HG02798 (cell line): ENCODE data around the gene NPSR1.
A peak's percentile ranks its signal among the peaks of the same experiment; 100 is the strongest.
"Not testable (repeated sequence)": the region's sequence is repeated elsewhere in the genome, so short reads cannot be mapped to it uniquely, and the experiment has no call there.

Source experiments
- ATAC-seq: cut with Tn5 transposase; IDR thresholded peaks from one replicate; pipeline ENCODE4 v1.9.1; 2021; ENCODE audit warnings: mild to moderate bottlenecking; ENCODE audit not compliant: unreplicated experiment, poor library complexity

Gene NPSR1

DNA sequence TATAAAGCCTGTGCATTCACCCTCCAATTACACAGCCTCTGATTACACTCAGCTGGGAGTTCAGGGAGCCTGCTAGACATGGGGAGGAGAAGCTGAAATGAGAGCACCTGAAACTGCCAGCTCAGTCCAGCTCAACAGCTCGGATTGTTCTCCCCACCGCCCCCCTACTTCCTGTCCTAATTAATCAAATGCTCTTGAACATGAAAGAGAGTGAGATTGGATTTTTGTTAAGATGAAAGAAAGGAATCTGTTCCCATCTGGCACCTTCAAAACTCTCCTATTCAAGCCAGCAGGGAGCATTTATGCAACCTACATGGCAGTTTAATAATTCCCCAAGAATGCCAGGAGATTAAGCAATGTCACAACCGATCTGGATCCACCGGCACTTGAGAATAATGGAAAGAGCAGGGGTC lies 98.0 kb downstream of the NPSR1 start:
- ATAC-seq, result peak; percentile 19

DNA sequence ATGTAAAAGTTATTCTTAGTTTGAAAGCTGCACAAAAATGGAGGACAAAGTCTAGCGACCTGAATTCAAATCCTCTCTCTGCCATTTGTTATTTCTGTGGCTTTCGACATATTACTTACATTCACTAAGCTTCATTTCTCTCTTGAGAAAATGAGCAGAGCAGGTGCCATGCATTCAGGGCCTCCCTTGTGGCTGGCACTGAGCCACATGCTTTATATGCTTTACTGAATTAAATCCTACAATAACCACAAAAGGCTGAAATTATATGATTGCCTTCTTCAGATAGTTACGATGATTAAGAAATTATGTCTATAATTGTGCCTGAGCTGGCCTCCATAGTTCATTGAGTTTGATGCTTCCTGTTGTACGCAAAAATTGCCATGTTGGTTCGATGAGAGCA lies 98.7 kb downstream of the NPSR1 start:
- ATAC-seq, result no peak

DNA sequence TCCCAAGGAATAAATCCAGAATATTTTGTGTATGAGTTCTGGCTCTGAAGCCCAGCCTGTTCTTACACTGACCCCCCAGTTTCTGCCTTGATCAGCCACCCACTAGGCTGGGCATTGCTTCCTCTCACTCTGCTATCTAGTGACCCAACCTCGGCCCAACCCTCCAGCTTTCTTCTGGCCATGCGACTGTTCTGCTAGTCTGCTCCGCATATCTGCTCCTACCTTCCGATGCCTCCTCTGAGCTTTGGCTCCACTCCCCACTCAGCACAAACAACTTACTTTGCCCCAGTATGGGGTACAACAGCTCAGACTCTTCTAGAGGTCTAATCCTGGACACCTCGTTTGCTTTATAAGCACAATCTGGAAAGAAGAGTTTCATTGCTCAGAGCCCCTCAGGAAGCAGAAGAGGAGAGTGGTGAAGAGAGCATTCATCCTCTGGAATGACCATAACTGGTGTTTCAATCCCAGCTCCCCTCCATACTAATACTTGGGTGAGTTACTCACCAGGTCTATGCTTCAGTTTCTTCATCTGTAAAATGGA lies 99.6 kb downstream of the NPSR1 start:
- ATAC-seq, result no peak

DNA sequence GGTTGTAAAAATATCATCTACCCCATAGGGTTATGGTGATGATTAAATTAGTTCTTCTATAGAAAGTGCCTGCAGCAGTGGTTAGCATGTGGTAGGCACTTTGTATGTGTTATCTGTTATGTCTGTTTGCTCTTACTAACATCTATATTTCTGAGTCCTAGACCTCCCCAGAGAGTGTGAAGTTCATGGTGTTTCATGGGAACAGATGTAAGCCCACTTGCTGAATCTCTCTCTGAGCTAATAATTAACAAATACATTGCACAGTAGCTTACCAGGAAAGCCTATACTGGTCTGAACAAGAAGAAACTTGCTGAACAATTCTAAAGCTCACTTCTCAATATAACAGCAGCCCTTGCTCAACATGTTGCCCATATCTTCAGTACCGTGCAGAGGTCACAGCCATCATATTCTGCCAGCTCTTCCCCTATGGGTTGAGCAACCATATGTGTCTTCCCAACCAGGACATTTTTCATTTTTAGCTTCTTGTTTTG lies 100.1 kb downstream of the NPSR1 start:
- peak; percentile 60 for ATAC-seq

DNA sequence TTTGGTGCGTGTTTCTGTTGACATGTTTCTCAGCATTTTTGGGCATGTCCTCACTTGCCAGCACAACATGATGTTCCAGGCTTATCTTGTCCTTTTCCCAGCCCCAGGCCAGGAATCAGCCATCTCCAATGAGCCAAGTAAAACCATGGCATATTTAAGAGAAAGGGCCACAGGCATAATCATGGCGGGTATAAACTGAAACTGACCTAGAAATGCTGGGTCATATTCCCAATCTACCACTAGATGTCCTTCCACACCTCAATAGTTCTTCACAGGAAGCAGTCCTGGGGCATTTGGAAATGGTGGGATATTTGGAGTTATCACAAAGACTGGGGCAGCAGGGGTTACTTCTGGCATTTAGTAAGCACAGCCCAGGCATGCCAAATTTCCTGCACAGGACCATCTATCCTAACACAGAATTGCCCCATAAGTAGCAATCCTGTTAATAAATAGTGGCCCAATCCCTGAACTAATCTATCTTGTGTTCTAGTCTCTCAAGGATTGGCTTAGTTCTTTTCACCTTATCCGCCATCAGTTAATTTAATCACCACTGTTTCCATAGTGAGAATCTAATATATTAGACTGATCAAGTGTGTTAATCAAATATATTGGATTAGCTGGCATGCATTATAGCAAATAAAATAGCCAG lies 101.6 kb downstream of the NPSR1 start:
- ATAC-seq, result peak; percentile 32

DNA sequence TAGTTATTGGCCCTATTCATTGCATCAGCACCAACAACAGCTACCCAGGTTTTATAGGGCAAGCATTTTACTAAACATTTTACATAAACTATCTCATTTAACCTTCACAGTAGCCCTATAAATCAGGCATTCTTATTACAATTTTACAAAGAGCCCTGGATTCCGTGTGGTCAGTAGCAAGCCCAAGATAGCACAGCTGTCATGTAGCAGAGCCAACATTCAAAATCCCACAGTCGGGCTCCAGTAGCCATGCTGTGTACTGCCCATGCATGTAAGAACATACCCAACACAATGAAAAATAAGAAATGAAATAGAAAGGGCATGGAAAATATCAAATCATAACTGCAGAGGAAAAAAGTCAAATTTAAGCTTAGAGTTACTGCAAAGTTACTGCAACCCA lies 102.3 kb downstream of the NPSR1 start:
- no peak for ATAC-seq

DNA sequence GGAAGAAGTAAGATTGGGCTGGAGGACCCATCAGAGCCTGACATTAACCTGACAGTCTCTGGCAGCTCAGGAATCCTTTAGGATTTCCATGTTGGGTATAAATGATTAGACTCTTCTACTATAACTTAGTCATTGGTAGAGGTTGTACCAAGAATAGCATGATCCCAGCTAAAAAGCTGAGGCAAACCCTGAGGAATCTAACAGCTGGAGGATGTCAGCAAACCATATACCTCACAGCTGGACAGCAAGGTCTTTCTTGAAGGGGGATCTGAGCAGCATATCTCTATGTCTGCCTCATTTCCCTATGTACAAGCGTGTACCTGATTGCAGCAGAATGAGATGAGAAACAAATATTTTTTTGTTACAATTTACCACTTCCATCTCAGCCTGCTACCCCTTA lies 103.2 kb downstream of the NPSR1 start:
- ATAC-seq, result no peak

DNA sequence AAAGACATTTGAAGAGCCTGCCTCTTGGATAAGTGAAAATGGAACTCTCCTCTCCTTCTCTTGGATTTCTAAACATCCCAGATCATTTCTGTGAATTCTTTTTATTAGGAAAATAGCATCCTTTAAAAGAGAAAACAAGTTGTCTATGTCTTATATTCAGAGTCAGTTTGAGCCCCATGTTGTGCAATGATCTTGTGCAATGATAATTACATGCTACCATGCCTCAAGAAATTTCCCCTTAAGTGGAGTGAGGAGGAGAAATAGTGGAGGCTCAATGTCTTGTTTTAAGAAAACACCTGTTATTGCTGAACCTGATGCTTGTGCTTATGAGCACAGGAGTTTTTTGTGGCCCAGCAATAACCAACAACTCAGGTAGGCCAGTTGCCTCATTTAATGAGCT lies 103.6 kb downstream of the NPSR1 start:
- no peak for ATAC-seq

DNA sequence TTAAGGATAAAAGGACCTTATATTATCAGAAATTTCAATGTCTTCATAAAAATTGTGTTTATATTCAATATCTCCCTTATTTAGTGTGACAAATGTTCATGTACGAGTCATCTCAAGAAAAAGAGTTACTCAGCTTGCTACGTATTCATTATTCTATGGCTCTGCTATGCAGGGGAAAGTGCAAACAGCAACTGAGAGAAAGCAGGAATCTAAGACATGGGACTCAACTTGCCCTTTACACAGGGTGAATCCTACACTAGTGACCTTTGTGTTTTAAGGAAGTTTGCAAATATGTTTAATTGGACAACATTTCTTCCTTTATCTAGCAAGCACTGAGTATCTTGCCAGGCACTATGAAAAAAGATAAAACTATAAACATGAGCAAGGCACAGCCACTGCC lies 104.7 kb downstream of the NPSR1 start:
- no peak for ATAC-seq

DNA sequence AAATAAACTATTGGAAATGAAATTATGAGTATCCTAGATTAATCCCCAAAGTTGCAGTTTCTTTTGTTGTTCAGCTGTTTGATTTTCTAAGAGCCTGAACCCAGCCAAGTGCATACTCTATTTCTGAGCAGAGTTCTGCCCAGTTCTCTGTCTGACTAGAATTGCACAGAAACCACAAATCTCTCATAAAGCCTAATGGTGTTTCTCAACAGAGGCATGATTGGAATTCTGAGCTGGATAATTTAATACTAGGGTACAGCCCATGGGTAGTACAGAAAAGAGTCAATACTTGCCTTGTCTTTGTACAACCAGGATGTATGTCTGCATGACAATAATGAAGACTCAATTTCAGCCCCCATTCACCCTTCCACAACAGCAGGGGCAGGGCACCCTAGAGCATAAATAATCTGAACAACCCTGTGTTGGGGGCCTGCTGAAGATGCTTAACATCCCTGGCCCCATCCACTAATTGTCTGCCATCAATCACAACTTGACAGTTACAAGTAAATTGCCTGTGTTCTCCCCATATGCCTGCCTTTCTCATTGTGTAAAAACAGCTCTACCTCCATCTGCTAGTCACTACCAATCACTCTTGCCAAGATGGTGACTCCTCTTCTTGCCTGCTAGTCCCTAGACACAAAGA lies 114.4 kb downstream of the NPSR1 start:
- ATAC-seq, result no peak

DNA sequence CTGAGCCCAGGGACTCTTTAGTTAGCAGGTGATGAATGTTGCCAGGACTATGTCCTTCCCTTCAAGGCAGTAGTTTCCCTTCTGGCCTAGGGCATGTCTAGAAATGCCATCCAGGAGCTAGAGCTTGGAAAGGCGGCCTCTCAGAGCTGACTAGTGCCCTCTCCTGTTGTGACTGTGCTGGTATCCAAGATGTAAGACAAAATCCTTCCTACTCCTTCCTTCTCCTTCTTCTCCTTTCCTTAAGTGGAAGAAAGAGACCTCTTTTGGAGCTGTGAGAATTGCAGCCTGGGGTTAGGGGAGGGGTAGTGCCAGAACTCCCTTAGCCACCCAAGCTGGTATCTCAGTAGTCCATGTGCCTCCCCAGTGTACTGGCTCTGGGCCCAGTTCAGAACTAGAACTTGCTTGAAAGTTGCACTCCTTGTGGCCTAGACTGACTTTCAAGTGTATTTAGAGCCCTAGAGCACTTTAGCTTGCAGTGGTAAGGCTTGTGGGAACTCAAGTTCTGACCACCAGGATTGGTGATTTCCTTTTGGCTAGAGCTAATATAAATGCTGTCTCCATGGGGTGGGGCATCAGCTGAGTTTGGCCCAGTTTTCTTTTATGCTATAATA lies 118.8 kb downstream of the NPSR1 start:
- no peak for ATAC-seq

DNA sequence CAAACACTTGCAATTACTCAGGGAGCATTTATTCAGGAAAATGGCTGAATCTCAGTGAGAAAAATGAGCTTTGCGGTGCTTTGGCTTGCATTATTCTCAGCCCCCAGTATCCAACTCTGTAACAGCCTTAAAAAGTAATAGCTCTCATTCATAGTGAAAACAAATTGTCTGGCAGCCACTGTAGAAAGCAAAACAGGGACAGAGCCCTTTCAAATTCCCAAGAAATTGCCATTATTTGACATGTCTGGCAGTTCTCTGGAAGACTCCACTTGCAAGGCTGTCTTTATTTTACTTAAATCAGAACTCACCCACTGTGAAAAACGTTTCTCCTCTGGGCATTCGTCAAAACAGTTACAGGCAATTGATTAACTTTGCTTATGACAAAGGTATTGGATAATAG lies 122.5 kb downstream of the NPSR1 start:
- ATAC-seq, result no peak

DNA sequence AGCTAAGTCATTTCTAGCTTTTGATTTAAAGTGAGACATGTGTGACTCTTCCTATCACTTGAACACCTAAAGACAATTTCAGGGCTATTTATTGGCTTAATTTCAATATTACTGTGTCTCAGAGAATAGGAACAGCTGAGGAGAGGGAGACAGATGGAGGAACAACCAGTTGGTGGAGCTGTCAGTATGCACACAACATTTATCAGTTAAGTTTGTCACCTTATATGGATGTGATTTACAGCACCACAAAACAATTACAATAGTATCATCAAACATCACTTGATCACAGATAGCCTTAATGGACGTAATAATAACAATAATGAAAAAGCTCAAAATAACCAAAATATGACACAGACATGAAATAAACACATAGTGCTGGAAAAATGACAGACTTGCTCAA lies 129.6 kb downstream of the NPSR1 start:
- ATAC-seq, result no peak

DNA sequence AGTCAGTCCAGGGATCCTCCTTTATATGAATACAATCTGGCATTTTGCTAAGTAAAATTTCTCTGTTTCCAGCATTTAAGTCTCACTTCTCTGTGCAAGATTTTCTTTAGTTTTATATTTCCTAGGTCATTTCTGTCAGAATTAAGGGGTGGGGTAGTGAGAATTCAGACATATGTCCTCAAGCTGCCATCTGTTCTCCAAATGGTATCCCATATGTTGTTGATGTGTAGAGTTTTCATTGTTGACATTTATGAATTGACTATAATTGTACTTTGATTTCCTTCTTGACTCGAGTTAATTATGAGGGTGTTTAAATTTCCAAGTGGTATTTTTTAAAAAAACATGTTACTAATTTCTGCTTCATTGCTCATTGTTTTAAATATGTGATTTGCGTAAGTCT lies 148.8 kb downstream of the NPSR1 start:
- no peak for ATAC-seq

DNA sequence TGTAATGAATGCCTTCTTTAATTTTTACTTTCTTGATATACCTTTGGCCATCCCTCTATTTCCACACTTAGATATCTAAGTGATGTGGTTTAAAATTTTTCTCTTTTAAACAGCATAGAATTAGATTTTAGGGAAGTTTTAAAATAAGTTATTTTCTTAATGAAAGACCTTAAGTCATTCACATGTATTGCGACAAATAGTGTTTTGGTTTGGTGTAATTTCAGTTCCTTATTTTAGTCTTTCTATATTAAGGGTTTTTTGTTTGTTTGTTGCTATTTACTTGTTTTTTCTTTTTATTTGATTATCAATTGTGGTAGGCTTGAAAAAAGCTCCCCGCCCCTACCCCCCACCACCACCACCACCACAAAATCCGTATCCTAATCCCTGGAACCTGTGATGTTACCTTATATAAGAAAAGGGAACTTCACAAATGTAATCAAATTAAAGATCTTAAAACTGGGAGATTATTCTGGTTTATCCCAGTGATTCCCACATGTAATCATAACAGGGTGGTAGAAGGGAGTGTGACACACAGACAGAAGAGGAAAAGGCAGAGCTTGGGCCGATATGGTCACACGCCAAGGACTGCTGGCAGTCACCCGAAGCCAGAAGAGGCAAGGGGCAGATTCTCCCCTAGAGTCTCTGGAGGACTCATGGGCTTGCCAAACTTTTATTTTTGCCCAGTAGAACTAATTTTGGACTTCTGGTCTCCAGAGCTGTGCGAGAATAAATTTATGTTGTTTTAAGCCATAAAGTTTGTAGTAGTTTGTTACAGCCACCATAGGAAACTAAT lies 149.7 kb downstream of the NPSR1 start:
- no peak for ATAC-seq

DNA sequence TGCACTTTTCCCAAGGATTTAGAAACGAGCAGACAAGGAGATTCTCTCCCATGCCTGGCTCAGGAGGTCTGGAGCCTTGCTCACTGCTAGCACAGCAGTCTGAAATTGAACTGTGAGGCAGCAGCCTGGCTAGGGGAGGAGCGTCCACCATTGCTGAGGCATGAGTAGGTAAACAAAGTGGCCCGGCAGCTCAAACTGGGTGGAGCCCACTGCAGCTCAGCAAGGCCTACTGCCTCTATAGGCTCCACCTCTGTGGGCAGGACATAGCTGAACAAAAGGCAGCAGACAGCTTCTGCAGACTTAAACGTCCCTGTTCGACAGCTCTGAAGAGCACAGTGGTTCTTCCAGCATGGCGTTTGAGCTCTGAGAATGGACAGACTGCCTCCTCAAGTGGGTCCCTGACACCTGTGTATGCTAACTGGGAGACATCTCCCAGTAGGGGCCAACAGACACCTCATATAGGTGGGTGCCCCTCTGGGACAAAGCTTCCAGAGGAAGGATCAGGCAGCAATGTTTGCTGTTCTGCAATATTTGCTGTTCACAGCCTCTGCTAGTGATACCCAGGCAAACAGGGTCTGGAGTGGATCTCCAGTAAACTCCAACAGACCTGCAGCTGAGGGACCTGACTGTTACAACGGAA lies 156.3 kb downstream of the NPSR1 start:
- ATAC-seq, result not testable (repeated sequence)

DNA sequence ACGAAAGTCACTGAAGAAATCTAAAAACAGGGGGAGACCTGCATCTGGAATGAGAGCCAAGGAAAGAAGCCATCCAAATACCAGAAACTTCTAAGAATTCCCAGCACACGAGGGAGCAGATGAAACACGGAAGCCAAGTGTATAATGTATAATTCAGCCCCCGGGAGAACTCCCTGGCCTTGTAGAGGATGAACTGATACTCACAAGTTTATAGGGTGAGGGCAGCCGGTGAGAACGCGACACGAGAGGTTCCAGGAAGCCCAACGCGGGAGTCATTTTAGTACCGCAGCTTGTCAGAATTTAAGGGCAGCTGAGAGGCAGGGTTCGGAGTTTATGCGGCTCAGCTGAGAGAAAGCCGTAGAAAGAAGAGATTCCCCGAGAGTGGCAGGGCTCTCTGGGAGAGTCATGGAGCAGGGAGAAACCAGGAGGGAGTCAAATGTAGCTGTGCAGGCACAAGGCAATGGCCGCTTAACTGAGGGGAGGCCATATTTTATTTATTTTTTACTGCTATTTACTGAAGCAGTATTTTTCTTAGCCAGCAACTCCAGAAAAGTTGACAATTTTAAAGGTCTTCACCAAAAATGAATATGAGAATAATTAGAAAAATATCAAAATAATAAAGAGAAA lies 164.0 kb downstream of the NPSR1 start:
- ATAC-seq, result no peak

DNA sequence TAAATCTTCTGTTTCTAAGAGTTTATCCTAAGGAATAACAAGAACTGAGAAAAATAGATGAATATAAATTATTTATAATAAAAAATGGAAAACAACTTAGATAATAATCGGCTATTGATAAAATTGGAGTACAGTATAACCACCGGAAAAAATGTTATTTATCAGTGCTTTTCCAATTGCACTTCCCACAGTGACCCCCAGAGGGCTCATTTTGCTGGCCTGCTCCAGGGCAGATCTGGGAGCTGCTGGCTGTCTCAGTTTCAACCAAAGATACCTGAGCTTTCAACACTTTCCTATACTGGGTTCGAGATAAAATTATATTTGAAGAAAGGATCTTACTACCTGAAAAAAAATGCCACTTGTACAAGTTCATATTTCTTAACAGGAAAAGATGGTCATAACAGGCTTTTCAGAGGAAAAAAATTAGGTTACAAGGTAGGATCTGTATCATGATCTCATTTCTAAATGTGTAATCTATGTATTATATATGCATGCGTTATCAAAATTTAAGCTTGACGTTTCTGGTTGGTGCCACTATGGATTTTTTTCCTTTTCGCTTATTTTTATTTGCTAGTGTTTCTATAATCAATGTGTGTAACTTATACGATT lies 165.7 kb downstream of the NPSR1 start:
- peak; percentile 94 for ATAC-seq

DNA sequence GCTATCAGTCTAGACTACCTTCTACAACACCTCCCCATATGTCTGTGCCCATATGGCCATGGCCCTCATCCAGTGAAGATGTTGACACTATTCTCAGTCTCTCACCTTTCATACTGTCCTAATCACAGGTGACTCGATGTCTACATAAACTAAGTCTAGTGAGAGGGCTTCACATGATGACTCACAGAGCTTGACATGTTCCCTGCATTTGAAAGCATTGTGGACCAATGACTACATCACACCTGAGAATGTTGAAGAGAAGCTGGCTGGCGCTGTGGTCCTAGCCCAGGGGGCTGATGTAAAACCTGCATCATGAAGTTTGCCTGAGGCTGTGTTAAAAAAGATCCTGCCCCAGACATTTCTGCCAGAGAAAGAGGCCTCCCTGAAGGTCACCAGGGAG lies 167.2 kb downstream of the NPSR1 start:
- ATAC-seq, result no peak
